Lower lobe of right lung (tissue), 2 donors: Measurements from ENCODE around the gene TRIM63. TPM values are rescaled to one million over a fixed set of nuclear protein-coding genes. Genes with fewer than 3 reads are reported as not detected.

ENCODE experiments used
- ATAC-seq, 2 donors: fragments of 200-7000 bp; cut with Tn5 transposase; one replicate each; pipeline ENCODE4 v1.9.1; 2020 to 2022; ENCODE audit warnings: mild to moderate bottlenecking in 2 of 2, moderate library complexity in 2 of 2
- DNase-seq: peaks from one replicate; pipeline ENCODE4 v3.0.0-alpha.2; 2020
- H3K27ac ChIP-seq: fragments of 200-600 bp; one replicate; pipeline ENCODE4 v1.8.0; 2022
- H3K27me3 ChIP-seq: fragments of 200-600 bp; one replicate; pipeline ENCODE4 v1.8.0; 2022; ENCODE audit warnings: low read depth
- H3K36me3 ChIP-seq: fragments of 200-600 bp; one replicate; pipeline ENCODE4 v1.8.0; 2022; ENCODE audit warnings: mild to moderate bottlenecking
- H3K4me1 ChIP-seq: fragments of 200-600 bp; one replicate; pipeline ENCODE4 v1.8.0; 2022
- H3K4me3 ChIP-seq: fragments of 200-600 bp; one replicate; pipeline ENCODE4 v1.8.0; 2022; ENCODE audit warnings: mild to moderate bottlenecking
- H3K9me3 ChIP-seq: fragments of 200-600 bp; one replicate; pipeline ENCODE4 v1.8.0; 2022
- CTCF ChIP-seq: fragments of 200-600 bp; IDR thresholded peaks from one replicate; pipeline ENCODE4 v1.8.0; 2022; ENCODE audit warnings: antibody characterized with exemption, mild to moderate bottlenecking
- intact Hi-C: fragments of 100-400 bp; cut with DNase I; formaldehyde crosslinking; loops from one replicate; pipeline ENCODE4 v1.11.0; 2022
- total RNA-seq: library from RNA; stranded (reverse); fragmentation: NEBNext Ultra II Directional; extraction: Animal tissue kit (Norgen Biotek cat#: 25700); gene quantifications from one replicate; pipeline ENCODE4 v1.2.1, GENCODE V29; 2021
- donor health status: DM: no; HTN: yes; CAD: no; lungs with severe emphysema.

Gene TRIM63
- total RNA-seq, 1 donor from 2014 or later: 0.53 TPM

GRCh38 chr1:26035203-26035958 lies 32.0 kb downstream of the TRIM63 start:
- H3K4me1 ChIP-seq: peaks cover 16% of the 10 kb centered on the region
- no peak for TF ChIP-seq CTCF
- intact Hi-C loops: no loop called here
- H3K4me3 ChIP-seq: peak overlapping the region; percentile 98
- no peaks in the 10 kb centered on the region for H3K36me3 ChIP-seq
- no peaks in the 10 kb centered on the region for H3K9me3 ChIP-seq
- H3K27me3 ChIP-seq: peaks cover 9% of the 10 kb centered on the region
- ATAC-seq (peak; percentile 96 to 98), DNase-seq (peak; percentile 97)
- H3K27ac ChIP-seq: peak overlapping the region; percentile 76

GRCh38 chr1:26034504-26035202 lies 32.8 kb downstream of the TRIM63 start:
- Histone ChIP-seq H3K36me3 (no peaks in the 10 kb centered on the region), H3K4me3 (peak overlapping the region; percentile 98), H3K4me1 (peaks cover 16% of the 10 kb centered on the region), H3K9me3 (no peaks in the 10 kb centered on the region), H3K27me3 (peaks cover 9% of the 10 kb centered on the region), H3K27ac (no peak overlapping the region)
- intact Hi-C loops: no loop called here
- ATAC-seq: no peak
- no peak for TF ChIP-seq CTCF
- DNase-seq: no peak

- H3K27ac ChIP-seq: no peak overlapping the region
- TF ChIP-seq CTCF: no peak
- H3K4me1 ChIP-seq: peaks cover 16% of the 10 kb centered on the region
- ATAC-seq (no peak), DNase-seq (no peak)
- H3K4me3 ChIP-seq: no peak overlapping the region
- H3K36me3 ChIP-seq: no peaks in the 10 kb centered on the region
- intact Hi-C loops: no loop called here
- H3K27me3 ChIP-seq: peaks cover 14% of the 10 kb centered on the region
- no peaks in the 10 kb centered on the region for H3K9me3 ChIP-seq
These were observed 34.6 kb downstream of the TRIM63 start for GRCh38 chr1:26032656-26033357.

- no peak for TF ChIP-seq CTCF
- Histone ChIP-seq H3K27me3 (peaks cover 14% of the 10 kb centered on the region), H3K36me3 (no peaks in the 10 kb centered on the region), H3K4me3 (no peak overlapping the region), H3K27ac (no peak overlapping the region), H3K9me3 (no peaks in the 10 kb centered on the region), H3K4me1 (peaks cover 15% of the 10 kb centered on the region)
- intact Hi-C loops: no loop called here
- no peak for DNase-seq
- ATAC-seq: no peak
These were observed 35.7 kb downstream of the TRIM63 start for GRCh38 chr1:26031611-26032220.

- DNase-seq: no peak
- intact Hi-C loops: no loop called here
- no peak overlapping the region for H3K4me3 ChIP-seq
- TF ChIP-seq CTCF: no peak
- no peak for ATAC-seq
- peaks cover 14% of the 10 kb centered on the region for H3K27me3 ChIP-seq
- no peaks in the 10 kb centered on the region for H3K9me3 ChIP-seq
- no peak overlapping the region for H3K27ac ChIP-seq
- H3K4me1 ChIP-seq: peaks cover 10% of the 10 kb centered on the region
- no peaks in the 10 kb centered on the region for H3K36me3 ChIP-seq
These were observed 36.2 kb downstream of the TRIM63 start for GRCh38 chr1:26031196-26031595.
